Brain microvascular endothelial cell (primary cell): ENCODE results near the gene WNK2.

Experiments used
- DNase-seq: peaks from one replicate; pipeline ENCODE4 v3.0.0-alpha.2; 2020
- H3K27ac ChIP-seq: fragments of 250-450 bp; sonication (Bioruptor Pico); 2 replicates; pipeline ENCODE4 v1.5.1; 2020; ENCODE audit warnings: mild to moderate bottlenecking, moderate library complexity
- H3K27me3 ChIP-seq: fragments of 250-450 bp; sonication (Bioruptor Pico); replicated peaks from 2 replicates; pipeline ENCODE4 v1.5.1; 2020; ENCODE audit warnings: mild to moderate bottlenecking
- H3K36me3 ChIP-seq: fragments of 250-450 bp; sonication (Bioruptor Pico); replicated peaks from 2 replicates; pipeline ENCODE4 v1.5.1; 2020; ENCODE audit warnings: mild to moderate bottlenecking
- H3K4me3 ChIP-seq: 2 replicates; pipeline ENCODE4 v1.5.1; 2011; ENCODE audit warnings: low read depth, mild to moderate bottlenecking, control low read depth, low read length, moderate library complexity
- in situ Hi-C: cut with HindIII; loops from 2 replicates; pipeline ENCODE4 v1.10.0; 2017; ENCODE audit warnings: low sequenced_read_pairs, low pct_ligation_motif_present
- TF ChIP-seq, protein P1 (sequence below): IDR thresholded peaks from 2 replicates; pipeline ENCODE4 v1.5.1; 2011; ENCODE audit warnings: low read depth, mild to moderate bottlenecking, moderate library complexity, low read length, control low read depth, inconsistent platforms; ENCODE audit errors: missing control alignments

The WNK2 gene

DNA sequence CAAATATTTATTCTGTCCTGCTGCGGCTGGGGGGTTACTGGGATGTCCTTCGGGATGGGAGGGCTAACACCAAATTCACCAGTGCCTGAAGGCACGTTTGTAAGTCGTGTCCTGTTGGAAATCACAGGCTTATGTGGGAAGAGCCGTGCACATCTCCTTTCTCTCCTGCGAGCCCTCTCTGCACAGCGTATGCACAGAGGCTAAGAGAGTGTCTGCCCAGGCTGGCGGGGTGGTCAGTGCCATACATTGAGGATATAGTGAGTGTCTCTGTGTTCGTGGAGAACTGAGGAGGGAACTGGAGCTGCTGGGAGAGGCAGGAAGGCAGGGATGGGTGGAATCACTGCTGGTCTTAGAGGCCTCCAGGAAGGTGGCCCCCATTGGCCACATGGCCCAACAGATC, 110.1 kb downstream of the WNK2 start:
- H3K4me3 ChIP-seq = no peak overlapping the region
- in situ Hi-C loops = no loop called here
- H3K27me3 ChIP-seq = no peaks in the 10 kb centered on the region
- TF ChIP-seq, protein P1, sequence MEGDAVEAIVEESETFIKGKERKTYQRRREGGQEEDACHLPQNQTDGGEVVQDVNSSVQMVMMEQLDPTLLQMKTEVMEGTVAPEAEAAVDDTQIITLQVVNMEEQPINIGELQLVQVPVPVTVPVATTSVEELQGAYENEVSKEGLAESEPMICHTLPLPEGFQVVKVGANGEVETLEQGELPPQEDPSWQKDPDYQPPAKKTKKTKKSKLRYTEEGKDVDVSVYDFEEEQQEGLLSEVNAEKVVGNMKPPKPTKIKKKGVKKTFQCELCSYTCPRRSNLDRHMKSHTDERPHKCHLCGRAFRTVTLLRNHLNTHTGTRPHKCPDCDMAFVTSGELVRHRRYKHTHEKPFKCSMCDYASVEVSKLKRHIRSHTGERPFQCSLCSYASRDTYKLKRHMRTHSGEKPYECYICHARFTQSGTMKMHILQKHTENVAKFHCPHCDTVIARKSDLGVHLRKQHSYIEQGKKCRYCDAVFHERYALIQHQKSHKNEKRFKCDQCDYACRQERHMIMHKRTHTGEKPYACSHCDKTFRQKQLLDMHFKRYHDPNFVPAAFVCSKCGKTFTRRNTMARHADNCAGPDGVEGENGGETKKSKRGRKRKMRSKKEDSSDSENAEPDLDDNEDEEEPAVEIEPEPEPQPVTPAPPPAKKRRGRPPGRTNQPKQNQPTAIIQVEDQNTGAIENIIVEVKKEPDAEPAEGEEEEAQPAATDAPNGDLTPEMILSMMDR = no peak
- H3K27ac ChIP-seq = no peak overlapping the region
- DNase-seq = no peak
- no peaks in the 10 kb centered on the region for H3K36me3 ChIP-seq

DNA sequence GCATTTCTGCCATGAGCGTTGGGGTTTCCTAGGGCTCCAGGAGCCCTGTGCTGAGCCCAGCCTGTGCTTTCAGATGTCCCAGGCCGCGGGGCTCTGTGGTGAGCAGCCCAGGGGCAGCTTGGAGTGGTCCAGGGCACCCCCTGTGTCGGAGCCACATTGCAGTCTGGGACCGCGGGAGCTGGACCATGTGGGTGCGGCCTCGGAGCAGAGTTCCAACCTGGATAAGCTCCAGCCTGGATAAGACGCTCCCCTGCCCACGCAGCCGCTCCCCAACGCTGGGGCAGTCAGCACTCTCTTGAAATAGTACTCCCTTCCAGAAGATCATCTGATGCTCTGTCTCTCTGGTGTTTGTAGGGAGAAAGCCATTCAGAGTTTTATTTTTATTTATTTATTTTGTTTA, 111.1 kb downstream of the WNK2 start:
- no peak for DNase-seq
- TF ChIP-seq, protein P1 = no peak
- in situ Hi-C loops = no loop called here
- Histone ChIP-seq H3K27ac (no peak overlapping the region), H3K36me3 (no peaks in the 10 kb centered on the region), H3K27me3 (no peaks in the 10 kb centered on the region), H3K4me3 (no peak overlapping the region)

DNA sequence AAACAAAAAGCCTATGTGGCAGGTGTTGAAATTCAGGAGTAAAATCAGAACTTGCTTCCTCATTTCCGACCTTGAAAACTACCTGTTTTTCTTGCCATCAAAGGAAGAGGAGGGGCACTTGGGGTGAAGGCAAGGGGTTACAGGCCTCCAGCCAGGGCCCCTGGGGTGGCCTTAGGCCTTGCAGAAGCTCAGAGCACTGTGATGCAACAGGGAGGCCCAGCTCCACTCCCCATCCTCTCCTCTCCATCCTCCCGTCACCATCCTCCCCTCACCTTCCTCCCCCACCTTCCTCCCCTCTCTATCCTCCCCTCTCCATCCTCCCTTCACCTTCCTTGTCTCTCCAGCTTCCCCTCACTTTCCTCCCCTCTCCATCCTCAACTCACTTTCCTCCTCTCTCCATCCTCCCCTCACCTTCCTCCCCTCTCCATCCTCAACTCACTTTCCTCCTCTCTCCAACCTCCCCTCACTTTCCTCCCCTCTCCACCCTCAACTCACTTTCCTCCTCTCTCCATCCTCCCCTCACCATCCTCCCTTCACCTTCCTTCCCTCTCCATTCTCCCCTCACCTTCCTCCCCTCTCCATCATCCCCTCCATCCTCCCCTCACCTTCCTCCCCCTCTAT, 111.6 kb downstream of the WNK2 start:
- Histone ChIP-seq H3K27me3 (no peaks in the 10 kb centered on the region), H3K4me3 (no peak overlapping the region), H3K27ac (no peak overlapping the region), H3K36me3 (no peaks in the 10 kb centered on the region)
- no peak for DNase-seq
- in situ Hi-C loops = no loop called here
- TF ChIP-seq, protein P1 = no peak

DNA sequence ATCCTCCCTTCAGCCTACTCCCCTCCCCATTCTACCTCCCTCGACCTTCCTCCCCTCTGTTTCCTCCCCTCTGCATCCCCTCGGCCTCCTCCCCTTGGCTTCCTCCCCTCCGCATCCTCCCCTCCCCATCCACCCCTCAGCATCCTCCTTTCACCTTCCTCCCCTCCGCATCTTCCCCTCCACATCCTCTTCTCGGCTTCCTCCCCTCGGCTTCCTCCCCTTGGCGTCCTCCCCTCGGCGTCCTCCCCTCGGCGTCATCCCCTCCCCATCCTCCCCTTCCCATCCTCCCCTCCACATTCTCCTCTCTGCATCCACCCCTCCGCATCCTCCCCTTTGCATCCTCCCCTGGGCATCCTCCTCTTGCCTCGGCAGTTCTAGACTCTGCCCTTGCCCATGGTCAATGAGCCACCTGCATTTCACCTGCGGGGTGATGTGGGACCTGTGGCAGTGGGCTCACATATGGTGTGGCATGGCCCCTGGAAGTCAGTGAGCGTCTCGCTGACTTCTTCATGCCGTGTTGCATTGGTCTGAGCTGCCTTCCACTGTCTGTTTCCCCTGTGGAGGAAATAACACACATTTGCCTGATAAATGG, 113.0 kb downstream of the WNK2 start:
- DNase-seq = no peak
- Histone ChIP-seq H3K4me3 (no peak overlapping the region), H3K27me3 (no peaks in the 10 kb centered on the region), H3K36me3 (no peaks in the 10 kb centered on the region), H3K27ac (no peak overlapping the region)
- TF ChIP-seq, protein P1 = no peak
- in situ Hi-C loops = no loop called here

DNA sequence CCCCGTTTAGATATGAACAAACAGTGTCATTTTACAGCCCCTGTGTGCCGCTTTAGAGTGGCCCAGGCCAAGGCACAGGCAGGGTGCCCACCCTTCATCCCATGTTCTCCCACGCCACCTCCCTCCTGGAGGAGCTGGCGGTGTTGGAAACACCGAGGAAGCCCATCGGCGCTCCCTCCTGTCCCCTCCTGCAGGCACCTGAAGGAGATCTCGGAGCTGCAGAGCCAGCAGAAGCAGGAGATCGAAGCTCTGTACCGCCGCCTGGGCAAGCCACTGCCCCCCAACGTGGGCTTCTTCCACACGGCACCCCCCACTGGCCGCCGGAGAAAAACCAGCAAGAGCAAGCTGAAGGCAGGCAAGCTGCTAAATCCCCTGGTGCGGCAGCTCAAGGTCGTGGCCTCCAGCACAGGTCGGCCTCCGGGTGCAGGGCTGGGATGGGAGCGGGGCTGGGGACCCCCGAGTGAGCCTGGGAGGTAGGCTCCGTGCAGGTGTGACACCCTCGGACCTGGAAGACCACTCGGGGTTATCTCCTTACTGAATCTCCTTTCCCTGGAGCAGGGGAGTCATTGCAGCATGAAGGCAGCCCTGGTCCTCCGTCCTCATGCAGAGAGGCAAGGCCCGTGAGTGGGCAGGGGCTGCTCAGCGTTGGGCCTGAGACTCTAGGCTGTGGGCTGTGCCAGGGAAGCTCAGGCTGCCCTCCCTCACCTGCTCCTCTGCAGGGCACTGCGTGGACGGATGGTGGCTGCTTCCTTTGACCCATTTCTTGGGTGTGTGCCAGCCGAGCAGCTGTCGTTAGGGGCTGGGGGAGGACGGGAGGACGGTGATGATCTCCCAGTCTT, 113.9 kb downstream of the WNK2 start:
- DNase-seq = no peak
- TF ChIP-seq, protein P1 = no peak
- H3K4me3 ChIP-seq = no peak overlapping the region
- H3K27me3 ChIP-seq = no peaks in the 10 kb centered on the region
- in situ Hi-C loops = no loop called here
- no peaks in the 10 kb centered on the region for H3K36me3 ChIP-seq
- no peak overlapping the region for H3K27ac ChIP-seq
